GM21526 (cell line): ENCODE data around the gene SHC3.

Experiments used
- ATAC-seq: cut with Tn5 transposase; IDR thresholded peaks from one replicate; pipeline ENCODE4 v1.9.1; 2021; ENCODE audit warnings: moderate library complexity; ENCODE audit not compliant: unreplicated experiment, low FRiP score

Gene SHC3

DNA sequence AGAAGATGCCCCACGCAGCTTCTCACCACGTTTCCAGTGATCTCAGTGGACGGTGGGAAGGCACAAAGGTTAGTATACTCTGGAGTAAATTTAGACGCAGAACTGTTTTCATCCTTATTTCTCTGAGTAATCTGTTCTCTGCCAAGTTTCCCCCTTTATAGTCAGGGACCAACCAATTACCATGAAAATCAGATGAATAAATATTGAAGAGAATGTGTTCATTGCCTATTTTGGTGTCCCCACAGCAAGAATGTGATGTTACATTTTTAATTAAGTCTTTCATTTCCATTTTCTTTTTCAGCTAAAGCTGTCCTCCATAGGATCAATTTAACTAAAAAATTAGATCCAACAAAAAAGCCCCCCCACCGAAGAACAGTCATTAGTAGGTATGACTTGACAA, 146.0 kb downstream of the SHC3 start:
- no peak for ATAC-seq

DNA sequence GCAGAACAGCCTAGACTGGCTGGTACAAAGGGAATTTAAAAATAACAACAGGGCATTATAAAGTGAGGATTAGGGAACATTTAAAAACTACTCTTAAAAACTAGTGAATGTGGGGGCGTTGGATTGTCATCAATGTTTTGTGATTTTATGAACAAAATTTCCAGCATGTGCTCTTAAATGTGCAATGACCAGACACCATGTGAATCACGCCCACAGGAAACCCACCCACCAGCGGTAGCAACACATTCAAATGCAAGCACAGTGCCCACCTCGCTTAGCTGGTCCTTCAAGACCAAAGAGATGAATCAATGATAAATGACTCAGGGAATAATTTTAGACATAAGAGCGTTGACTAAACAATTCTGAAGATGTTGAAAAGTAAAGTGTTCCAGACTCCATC, 146.4 kb downstream of the SHC3 start:
- no peak for ATAC-seq

DNA sequence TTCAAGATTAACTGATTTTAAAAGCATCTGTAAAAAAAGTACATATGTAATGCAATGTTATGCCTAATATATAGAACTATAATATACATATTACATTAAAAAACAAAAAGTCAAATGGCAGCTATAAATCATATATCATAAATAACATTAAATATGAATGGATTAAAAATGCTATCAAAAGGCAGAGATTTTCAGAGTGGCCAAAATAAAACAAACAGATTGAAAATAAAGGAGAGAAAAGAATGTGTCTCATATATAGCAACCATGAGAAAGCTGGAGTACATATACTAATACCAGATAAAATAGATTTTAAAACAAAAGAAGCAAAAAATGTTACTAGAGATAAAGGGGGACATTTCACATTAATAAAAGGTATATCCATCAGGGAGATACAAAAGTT, 148.8 kb downstream of the SHC3 start:
- no peak for ATAC-seq

DNA sequence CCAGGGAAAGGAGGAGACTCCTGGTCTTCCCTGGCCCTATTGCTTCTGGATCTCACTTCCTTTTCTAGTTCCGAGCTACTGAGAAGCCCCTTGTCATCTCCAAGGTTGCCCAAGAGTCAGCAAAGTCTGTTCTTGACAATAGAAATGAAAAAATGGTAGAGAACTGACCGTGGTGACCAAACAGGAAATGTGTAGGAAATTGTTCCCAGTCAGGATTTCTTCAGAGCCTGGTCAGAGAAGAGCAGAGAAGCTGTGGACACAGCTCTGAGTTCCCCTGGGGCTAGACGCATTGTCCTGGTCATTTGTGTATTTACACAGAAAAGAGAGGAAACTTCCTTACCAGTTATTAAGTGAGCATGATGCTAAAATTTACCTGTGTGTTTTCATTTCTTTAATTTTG, 151.7 kb downstream of the SHC3 start:
- no peak for ATAC-seq

DNA sequence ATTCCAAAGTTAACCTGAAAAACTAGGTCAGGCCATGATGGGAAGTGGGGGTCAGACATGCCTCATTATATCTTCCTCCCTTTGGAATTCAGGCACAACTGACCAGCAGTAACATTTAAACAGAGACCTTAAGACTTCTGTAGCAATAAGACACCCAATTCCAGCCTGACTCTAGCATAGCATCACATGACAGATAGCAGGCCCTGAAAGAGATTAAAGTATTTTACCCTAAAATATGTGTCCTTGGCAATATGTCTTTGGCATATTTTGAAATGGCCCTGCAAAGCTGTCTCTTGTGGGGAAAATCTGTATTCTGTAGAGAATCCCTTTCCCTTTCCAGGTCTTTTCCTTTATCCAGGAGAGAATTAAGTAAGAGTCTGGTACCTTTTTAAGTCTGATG, 153.1 kb downstream of the SHC3 start:
- ATAC-seq: no peak

DNA sequence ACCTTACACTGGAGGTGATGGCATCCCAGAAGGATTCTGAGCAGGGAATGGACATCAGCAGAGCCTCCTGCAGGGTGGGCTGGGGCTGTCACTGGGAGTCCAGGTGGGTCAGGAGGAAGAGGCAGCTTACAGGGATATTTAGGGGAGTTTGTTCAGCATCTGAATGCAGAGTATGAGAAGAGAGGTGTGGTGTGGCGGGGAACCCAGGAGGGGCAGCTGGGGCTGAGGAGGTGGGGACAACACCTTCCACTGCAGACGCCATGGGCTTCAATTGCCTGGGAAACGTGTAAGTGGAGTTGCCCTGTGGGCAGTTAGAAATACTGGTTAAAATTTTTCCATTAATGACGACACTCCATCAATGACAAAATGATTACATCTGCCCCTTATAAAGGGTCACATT, 153.9 kb downstream of the SHC3 start:
- ATAC-seq: no peak

DNA sequence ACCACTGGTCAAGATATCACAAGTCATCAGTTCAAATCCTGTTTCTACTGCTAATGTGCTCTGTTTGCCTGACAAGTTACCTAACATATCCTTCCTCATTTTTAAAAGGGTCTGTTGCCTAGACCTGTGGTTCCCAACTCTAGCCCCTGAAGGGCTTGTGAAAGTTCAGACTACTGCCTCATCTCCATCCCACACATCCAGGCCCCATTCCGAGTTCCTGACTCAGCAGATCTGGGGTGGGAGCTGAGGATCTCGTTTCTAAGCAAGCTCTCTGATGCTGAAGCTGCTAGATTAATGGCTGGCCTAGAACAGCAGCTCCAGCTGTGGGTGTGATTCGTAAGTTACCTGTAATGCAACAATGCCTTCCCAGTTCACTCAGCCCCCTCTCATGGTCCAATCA, 154.9 kb downstream of the SHC3 start:
- no peak for ATAC-seq

DNA sequence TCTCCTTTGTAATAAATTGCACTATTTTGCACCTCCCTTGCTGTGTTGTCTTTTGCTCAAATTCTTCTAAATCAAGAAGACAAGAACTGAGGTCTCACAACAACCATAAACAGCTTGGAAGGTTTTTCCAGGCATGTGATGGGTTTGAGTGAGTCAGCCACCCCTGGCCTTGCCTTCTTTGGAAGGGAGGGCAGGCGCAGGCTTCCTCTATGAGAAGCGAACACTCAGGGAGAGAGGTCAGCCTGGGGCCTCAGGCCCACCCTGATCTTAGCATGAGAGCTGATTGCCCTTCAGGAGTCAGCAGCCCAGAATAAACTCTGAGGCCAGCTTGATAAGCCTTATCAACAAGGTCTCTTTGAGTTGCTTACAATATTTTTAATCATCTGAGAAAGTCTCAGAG, 155.7 kb downstream of the SHC3 start:
- no peak for ATAC-seq

DNA sequence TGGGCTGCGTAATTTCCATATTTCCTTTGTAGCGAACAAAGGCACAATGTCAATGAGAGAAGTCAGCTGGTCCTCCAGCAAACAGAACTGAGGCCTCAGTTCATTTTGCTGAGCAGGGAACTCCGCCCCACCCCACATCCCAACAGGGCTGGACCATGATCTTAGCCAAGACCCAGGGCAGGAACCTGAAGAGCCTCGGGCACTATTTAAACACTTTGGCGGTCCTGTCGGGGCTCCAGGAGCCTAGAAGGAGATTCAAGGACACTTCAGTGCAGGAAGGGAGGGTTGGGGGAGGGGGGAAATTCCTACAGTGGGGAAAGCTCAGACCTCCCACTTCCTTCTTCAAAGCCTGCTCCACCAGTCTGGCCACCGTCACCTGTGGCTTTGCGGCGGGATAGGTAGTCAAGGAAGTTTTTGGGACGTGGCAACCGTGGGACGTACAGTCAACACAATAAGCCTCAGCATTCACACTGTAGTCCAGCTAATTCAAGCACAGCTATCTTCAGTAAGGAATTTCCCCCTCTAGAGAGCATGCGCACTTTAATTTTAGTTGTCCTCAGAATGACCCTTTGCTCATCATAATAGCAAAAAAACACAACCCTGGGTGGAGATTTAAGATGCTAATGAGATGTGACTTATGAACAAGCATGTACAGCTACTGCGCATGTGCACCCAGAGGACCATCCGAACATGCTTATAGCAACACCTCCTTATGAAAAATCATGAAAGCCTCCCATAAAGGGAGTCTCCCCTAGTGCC, 156.4 kb downstream of the SHC3 start:
- no peak for ATAC-seq

DNA sequence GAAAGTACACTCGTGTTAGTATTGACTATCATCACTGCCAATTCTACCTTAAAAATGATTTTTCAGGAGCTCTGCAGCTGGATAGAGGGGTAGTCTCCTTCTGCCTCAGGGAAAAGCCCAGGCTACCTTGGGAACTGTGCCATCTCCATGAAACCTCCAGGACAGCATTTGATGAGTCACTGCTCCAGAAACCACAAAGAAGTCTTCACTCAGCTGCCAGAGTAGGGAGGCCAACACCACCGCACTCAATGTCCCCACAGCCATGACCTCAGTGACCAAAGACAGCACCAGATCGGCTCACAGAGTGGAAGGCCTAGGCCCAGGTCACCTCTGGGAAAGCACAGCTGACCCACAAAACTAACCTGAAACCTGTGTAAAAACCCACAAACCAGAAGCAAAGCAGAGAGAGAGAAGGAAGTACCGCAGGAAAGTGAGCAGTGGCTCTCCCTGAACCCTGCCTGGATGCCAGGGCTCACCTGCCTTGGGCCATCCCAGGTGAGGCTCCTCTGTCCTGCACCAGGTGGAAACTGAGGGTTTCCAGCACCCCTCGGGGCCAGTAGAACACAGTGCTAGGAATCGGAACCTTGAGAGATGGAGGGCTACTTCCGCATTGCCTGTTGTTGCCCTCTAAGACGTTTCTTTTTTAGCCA, 157.3 kb downstream of the SHC3 start:
- ATAC-seq: no peak

DNA sequence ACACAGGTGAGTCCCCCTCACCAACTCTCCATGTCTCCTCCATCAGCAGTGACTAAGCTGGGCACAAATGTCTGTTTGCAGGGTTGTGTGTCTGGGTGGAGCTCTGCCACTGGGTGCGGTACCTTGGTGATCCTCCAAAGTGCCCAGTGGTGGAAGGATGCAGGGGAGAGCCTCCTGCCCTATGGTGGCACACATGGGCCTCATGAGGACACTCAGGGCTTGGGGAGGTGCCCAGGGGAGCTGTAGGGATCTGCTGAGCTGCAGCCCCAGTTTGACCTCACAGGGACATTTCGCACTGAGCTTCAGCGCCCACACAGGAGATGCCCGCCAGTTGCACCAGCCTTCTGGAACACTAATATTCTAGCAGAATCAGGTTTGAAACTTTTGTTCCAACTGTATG, 157.9 kb downstream of the SHC3 start:
- no peak for ATAC-seq

DNA sequence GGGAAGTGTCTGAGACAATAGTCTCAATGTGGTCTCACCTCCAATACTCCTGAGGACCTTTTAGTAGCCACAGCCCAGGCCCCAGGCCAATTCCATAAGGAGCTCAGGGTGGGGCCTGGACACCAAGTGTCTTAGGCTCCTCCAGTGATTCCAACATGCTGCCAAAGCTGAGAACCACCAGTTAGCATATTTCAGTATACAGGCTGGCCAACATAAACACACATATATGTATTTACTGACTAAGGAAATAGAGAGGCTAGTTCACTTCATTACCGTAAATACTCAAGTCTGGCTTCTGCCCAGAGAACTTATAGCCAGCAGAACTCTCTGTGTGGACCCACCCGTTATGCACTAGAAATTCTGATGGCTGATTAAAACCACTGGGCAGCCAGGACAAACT, 163.3 kb downstream of the SHC3 start:
- ATAC-seq: no peak

DNA sequence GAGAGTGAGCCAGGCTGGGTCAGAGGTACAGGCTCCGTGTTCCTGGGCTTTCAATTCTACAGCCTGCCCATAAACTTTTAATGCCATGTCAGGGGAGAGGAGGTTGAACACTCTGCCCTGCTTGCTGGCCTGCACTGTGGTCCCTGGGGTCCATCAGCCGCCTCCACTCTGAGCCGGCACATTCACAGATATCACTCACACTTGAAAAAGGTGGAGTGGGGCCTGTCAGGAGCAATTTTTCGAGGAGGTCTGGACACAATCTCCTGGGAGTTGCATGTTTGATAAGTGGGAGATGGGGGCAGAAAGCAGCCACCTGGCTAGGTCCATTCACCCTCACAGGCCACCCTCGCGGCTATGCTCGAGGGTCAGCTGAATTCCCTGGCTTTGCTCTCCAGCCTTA, 164.5 kb downstream of the SHC3 start:
- ATAC-seq: no peak

DNA sequence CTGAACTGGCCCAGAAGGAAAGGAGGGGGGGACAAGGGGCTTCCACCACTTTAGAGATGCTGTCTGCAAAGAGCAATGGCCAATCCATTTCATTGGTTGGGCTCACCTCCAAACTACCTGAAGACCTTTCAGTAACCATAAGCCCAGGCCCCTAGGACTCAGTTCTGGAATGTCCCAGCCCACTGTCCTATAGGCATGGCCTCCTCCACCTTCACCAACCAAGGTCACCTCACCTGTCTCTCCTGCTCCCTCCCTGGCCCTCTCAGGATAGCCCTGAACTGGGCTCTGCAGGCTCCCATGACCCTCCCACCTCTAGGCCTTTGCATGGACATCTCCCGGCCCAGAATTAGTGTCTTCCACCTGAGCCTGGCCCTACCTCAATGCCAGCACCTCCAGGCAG, 165.0 kb downstream of the SHC3 start:
- ATAC-seq: no peak

DNA sequence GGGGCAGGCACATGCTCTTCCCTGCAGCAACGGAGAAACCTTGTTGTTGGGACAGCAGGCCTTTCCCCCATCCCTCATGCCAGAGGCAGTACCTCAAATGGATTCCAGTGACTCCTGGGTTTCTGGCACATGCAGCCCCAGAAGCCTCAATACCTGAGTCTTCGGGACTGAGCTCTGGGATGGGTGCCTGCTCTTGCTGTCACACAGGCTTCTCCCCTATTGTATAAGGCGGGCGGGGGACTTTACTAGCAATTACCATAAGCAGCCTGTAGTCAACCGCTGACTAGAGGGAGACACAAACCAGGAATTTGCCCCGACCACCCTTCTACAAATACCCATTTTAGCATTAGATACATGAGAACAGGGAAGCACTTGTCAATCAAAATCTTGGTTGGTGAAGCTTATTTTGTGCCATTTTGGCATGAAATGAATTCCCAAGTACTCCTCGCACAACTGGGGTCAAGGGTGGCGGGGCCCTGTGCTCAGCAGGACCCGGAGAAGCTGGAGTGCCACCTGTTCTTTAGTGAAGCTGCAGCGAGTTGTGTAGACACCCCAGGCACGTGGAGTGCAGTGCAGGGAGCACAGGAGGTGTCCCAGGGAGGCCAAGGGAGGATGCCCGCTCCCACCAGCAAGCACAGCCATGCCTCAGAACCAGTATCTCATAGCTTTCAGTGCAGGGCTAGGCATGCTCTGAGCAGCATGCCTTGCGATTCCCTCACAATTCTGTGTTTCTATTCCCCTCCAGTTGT, 166.2 kb downstream of the SHC3 start:
- ATAC-seq: no peak

DNA sequence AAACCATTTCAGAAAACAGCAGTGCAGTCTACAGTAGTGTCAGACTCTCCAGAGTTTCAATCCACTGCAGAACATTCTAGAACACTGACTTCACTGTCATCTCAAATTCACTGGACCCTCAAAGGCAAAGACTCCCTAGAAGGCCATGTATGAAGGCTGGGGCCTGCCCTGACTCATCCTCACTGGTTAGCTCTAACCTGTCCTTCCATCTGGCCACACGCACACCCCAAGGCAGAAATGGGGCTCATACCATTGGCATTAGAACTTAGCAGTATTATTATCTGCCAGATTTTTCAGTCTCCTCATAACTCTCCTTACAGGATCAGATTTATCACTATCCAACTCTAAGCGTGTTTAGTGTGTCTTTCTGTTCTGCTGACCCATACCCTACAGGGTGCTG, 166.9 kb downstream of the SHC3 start:
- no peak for ATAC-seq

DNA sequence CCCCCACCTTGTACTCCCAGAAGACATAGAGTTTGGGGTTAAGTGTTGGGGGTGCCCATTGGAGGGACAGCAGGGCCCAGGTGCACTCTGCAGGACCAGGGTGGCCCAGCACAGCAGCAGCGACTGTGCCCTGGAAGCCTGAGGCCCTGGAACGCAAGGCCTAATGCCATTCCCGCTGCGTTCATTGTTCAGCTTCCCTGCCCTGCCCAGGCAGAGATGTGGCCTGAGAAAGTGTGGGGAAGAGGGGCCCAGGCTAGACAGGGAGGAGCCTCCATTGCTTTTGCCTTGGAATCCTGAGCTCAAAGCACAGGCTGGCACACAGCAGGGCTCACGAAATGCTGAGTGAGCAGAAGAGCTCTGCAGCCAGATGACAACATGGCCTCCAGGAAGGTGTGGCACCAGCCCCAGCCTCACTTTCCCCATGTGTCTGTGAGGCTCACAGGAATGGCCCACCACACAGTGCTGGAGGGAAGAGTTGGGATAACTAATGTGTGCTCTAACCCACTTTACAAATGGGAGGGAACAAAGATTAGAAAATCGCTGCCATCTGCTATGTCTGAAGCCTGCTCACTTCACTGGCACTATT, 168.0 kb downstream of the SHC3 start:
- no peak for ATAC-seq

DNA sequence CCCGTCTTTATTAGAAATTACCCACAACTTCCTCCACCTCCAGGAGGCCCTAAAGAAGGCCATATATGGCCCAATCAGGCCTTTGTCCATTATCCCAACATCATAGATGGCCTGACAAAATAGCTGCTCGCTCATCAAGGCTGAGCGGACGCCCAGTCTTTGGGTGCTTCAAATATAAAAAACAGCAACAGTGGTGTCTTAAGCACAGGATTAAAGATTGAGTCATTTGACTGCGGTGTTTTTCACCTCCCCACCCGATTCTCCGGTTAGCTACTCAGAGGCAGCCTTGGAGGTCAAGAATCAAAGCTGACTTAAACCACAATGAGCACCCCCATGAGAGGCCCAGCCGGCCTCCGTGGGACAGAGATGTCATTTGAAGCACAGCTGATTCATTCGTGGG, 168.6 kb downstream of the SHC3 start:
- no peak for ATAC-seq

DNA sequence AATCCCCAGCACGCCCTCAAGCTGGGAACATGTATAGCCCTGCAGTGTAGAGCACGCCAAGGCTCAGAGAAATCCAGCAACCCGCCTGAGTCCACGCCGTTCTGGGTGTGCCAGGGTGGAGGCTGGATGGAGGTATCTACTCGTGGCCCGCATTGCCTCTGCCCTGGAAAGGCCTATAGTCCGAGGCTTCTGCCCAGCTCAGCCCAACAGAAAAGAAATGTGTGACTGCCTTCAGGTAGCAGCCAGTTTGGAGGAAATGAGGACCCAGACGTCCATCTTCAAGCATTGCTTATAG, 169.1 kb downstream of the SHC3 start:
- no peak for ATAC-seq

DNA sequence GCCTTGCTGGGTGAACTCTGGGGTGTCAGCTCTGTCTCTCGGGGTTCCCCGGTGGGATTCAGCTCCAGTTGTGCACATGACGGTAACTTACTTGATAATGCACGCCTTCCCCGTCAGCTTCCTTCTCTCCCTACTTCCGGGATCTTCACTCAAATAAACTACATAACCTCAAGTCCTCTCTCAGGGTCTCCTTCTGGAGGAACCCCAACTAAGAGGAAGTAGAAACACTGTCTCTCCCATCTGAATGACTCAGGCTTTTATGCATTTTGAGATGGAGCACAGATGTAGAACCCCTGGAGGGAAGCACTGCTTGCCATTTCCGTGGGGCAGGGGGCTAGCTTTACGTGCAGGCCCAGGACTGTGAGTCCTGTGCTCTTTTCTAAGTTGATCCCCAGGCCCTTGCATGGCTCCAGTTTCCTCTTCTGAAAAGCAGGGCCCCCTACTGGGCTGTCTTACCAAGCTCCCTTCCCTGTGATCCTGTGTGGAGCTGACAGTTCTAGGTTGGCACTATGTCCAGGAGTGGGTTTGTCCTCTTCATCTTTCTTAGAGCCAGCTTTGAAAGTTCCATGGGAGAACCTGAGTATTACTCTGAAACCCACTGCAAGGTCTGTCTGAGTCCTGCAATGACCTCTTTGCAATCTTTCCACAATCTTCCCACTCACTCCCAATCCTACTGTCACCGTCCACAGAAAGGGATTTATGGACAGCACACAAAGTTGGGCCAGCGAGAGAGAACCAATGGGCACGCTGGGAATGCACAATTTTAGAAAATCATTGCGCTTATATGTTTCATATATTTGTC, 169.7 kb downstream of the SHC3 start:
- no peak for ATAC-seq
